Testis (tissue), 3 donors: ENCODE results near the gene SUSD6. TPM values are rescaled to one million over a fixed set of nuclear protein-coding genes. Genes with fewer than 3 reads are reported as not detected.

Source experiments
- DNase-seq: peaks from one replicate; pipeline ENCODE4 v3.0.0-alpha.2; 2019
- H3K27ac ChIP-seq, 2 donors: fragments of 200-600 bp; sonication (generic); one replicate each; pipeline ENCODE4 v1.5.1; 2019
- H3K27me3 ChIP-seq: fragments of 200-600 bp; sonication (generic); one replicate; pipeline ENCODE4 v1.5.1; 2019
- H3K36me3 ChIP-seq: fragments of 200-600 bp; sonication (generic); one replicate; pipeline ENCODE4 v1.5.1; 2017; ENCODE audit warnings: low read depth; ENCODE audit errors: missing control alignments
- H3K4me1 ChIP-seq: fragments of 200-600 bp; sonication (generic); one replicate; pipeline ENCODE4 v1.5.1; 2019
- H3K4me3 ChIP-seq, 2 donors: fragments of 200-600 bp; sonication (generic); one replicate each; pipeline ENCODE4 v1.5.1; 2017 to 2019
- H3K9me3 ChIP-seq: fragments of 200-600 bp; sonication (generic); one replicate; pipeline ENCODE4 v1.5.1; 2017
- CTCF ChIP-seq, 3 experiments: fragments of 450-650 bp in 2 of 3; fragments of 200-600 bp in 1 of 3; sonication (generic) in 1 of 3; IDR thresholded peaks; one replicate each; pipeline ENCODE4 v1.5.1; 2016 to 2019; ENCODE audit warnings: antibody characterized with exemption in 3 of 3, mild to moderate bottlenecking in 2 of 3, moderate library complexity in 1 of 3
- POLR2A ChIP-seq: fragments of 450-650 bp; IDR thresholded peaks from one replicate; pipeline ENCODE4 v1.6.1; 2017; ENCODE audit warnings: antibody characterized with exemption, mild to moderate bottlenecking, moderate library complexity
- WGBS, 2 donors: methylation state at CpG; one replicate each; pipeline ENCODE4 v1.1.5; 2018; 5-methylcytosine and 5-hydroxymethylcytosine counted together
- intact Hi-C: fragments of 100-400 bp; cut with DNase I; formaldehyde crosslinking; loops from one replicate; pipeline ENCODE4 v1.15.1; 2023; ENCODE audit warnings: low total_unique reads
- polyA plus RNA-seq: library from polyadenylated mRNA; stranded (reverse); fragments of 350-450 nt; fragmentation: Illumina TruSeq; extraction: RNeasy Lipid Tissue Mini Kit (QIAGEN cat#74804); gene quantifications from one replicate; pipeline ENCODE4 v1.2.3, GENCODE V29; 2014; ENCODE audit warnings: low read depth, low replicate concordance; ENCODE audit not compliant: insufficient read depth
- total RNA-seq, 2 donors: library from RNA; depleted of rRNA; stranded (reverse); fragments of >200 nt; gene quantifications; one replicate each; pipeline ENCODE4 v1.2.3, GENCODE V29; 2016

The SUSD6 gene
- total and polyA plus RNA-seq, 3 donors from 2014 or later: 27.7 to 39.5 (median 38.7) TPM

- peaks cover 14% of the 10 kb centered on the region for H3K4me1 ChIP-seq
- no peak for DNase-seq
- no peak overlapping the region for H3K27ac ChIP-seq
- TF ChIP-seq CTCF (IDR thresholded peaks at IDR 0.05) (no peak), POLR2A (no peak)
- intact Hi-C loops: no loop called here
- no peaks in the 10 kb centered on the region for H3K9me3 ChIP-seq
- H3K27me3 ChIP-seq: no peaks in the 10 kb centered on the region
- H3K4me3 ChIP-seq: no peak overlapping the region
- 79 to 86% methylated on average over 6 of the region's 6 CpGs for WGBS, 2 donors
- H3K36me3 ChIP-seq: no peaks in the 10 kb centered on the region
Measured at GRCh38 chr14:69763761-69764510, 152.5 kb downstream of the SUSD6 start.

Other genes starting within 250 kb of the SUSD6 start
- 10 to 100 TPM; 57.3 to 74.5 TPM for gene ERH, start 213.3 kb upstream of the SUSD6 start, total RNA-seq
- 176 TPM for gene ERH, start 213.3 kb upstream of the SUSD6 start, polyA plus RNA-seq
- gene SLC39A9, start 212.9 kb upstream of the SUSD6 start, total RNA-seq: 10 to 100 TPM; 59.9 to 73.3 TPM
- gene SLC39A9, start 212.9 kb upstream of the SUSD6 start, polyA plus RNA-seq: 38.0 TPM
- gene PLEKHD1, start 126.9 kb upstream of the SUSD6 start, total RNA-seq: 1 to 10 TPM in 1 of 2 donors, under 1 TPM in 1; 0.87 to 1.1 TPM
- gene PLEKHD1, start 126.9 kb upstream of the SUSD6 start, polyA plus RNA-seq: 1.9 TPM
- 1 to 10 TPM; 1.7 to 1.9 TPM for gene CCDC177, start 36.7 kb upstream of the SUSD6 start, total RNA-seq
- 0.63 TPM for gene CCDC177, start 36.7 kb upstream of the SUSD6 start, polyA plus RNA-seq
- gene SRSF5, start 155.5 kb downstream of the SUSD6 start, total RNA-seq: 100 to 1,000 TPM; 500 to 530 TPM
- 341 TPM for gene SRSF5, start 155.5 kb downstream of the SUSD6 start, polyA plus RNA-seq
- gene SLC10A1, start 185.6 kb downstream of the SUSD6 start, total RNA-seq: not detected
- gene SLC10A1, start 185.6 kb downstream of the SUSD6 start, polyA plus RNA-seq: 0.30 TPM